Glomerular endothelial cell (primary cell): ENCODE data around the gene MMP14. TPM values are rescaled to one million over a fixed set of nuclear protein-coding genes. Genes with fewer than 3 reads are reported as not detected.
"Not testable (repeated sequence)": the region's sequence is repeated elsewhere in the genome, so short reads cannot be mapped to it uniquely, and the experiment has no call there.

Source experiments
- DNase-seq: peaks from one replicate; pipeline ENCODE4 v3.0.0-alpha.2; 2011; ENCODE audit warnings: low read depth, low spot score; ENCODE audit errors: extremely low read depth
- total RNA-seq: library from RNA; depleted of rRNA; stranded (reverse); fragments of >200 nt; gene quantifications from 2 replicates; pipeline ENCODE4 v1.2.3, GENCODE V29; 2015

MMP14 gene
- total RNA-seq, 1 donor from 2014 or later = 630 TPM

GRCh38 chr14:22841311-22841710, 4.9 kb downstream of the MMP14 start:
- DNase-seq = no peak

DNA sequence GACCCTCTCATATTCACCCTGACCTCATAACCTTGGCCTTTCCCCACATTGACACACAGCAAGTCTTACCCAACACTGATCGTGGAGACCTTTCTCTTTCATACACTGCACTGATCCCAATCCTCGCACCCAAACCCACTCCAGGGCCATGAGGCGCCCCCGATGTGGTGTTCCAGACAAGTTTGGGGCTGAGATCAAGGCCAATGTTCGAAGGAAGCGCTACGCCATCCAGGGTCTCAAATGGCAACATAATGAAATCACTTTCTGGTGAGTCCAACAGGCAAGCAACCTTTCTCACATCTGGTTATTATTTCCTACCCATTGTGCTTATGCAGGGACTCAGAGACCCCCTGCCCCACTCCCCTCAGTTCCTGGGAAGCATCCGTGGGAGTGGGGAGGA, 5.4 kb downstream of the MMP14 start:
- no peak for DNase-seq

DNA sequence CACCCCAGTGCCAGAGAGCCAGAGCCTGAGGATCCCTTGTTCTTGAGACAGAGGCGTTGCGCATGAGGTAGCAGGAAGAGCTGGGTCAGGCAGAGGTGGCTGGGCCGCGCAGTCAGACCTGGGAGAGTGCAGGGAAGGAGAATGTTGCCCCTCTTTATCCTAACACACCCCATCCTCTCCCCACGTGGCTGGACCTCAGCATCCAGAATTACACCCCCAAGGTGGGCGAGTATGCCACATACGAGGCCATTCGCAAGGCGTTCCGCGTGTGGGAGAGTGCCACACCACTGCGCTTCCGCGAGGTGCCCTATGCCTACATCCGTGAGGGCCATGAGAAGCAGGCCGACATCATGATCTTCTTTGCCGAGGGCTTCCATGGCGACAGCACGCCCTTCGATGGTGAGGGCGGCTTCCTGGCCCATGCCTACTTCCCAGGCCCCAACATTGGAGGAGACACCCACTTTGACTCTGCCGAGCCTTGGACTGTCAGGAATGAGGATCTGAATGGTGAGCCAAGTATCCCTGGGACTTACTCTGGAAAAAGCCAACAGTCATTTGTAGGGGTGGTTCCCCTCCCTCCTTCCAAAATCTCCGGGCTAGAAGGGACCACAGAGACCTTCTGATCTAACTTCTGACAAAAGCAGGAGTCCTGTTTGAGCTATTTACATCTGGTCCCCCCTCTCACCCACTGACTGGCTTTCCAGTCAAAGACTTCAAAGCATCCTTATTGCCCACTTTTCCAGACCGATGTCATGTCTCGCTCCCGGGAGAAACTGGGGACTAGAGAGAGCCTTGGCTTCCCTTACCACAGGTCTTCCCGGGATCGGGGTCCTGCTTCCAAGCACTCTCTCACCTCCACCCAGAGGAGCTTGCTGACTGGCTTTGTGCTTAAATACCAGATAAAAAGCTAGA, 6.1 kb downstream of the MMP14 start:
- no peak for DNase-seq

DNA sequence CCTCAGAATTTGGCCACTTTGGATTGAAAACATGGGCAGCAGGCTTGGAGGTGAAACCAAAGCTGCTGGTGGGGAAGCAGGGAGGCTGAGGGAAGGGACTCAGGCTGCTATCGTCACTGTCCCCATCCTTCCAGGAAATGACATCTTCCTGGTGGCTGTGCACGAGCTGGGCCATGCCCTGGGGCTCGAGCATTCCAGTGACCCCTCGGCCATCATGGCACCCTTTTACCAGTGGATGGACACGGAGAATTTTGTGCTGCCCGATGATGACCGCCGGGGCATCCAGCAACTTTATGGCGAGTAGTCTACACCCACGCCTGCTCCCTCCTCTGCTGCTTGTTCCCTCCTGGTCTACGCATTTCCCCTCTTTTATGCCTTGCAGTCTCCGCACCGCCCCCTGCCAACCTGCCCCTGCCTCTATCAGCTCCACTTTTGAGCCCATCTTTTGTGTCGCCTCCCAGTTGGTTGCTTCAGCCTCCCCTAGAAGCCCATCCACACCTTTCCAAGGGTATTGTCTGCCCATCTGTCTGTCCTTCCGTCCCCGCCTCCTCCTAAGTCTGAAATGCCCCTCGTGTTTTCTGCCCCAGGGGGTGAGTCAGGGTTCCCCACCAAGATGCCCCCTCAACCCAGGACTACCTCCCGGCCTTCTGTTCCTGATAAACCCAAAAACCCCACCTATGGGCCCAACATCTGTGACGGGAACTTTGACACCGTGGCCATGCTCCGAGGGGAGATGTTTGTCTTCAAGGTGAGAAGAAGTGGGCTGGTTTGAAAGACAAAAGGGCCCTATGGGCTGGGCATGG, 6.9 kb downstream of the MMP14 start:
- DNase-seq = no peak

GRCh38 chr14:22844221-22845102, 8.1 kb downstream of the MMP14 start:
- DNase-seq = no peak

GRCh38 chr14:22845103-22845394, 8.7 kb downstream of the MMP14 start:
- no peak for DNase-seq

DNA sequence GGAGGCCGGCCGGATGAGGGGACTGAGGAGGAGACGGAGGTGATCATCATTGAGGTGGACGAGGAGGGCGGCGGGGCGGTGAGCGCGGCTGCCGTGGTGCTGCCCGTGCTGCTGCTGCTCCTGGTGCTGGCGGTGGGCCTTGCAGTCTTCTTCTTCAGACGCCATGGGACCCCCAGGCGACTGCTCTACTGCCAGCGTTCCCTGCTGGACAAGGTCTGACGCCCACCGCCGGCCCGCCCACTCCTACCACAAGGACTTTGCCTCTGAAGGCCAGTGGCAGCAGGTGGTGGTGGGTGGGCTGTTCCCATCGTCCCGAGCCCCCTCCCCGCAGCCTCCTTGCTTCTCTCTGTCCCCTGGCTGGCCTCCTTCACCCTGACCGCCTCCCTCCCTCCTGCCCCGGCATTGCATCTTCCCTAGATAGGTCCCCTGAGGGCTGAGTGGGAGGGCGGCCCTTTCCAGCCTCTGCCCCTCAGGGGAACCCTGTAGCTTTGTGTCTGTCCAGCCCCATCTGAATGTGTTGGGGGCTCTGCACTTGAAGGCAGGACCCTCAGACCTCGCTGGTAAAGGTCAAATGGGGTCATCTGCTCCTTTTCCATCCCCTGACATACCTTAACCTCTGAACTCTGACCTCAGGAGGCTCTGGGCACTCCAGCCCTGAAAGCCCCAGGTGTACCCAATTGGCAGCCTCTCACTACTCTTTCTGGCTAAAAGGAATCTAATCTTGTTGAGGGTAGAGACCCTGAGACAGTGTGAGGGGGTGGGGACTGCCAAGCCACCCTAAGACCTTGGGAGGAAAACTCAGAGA, 9.6 kb downstream of the MMP14 start:
- DNase-seq = no peak

GRCh38 chr14:22846811-22847307, 10.5 kb downstream of the MMP14 start:
- DNase-seq = no peak

DNA sequence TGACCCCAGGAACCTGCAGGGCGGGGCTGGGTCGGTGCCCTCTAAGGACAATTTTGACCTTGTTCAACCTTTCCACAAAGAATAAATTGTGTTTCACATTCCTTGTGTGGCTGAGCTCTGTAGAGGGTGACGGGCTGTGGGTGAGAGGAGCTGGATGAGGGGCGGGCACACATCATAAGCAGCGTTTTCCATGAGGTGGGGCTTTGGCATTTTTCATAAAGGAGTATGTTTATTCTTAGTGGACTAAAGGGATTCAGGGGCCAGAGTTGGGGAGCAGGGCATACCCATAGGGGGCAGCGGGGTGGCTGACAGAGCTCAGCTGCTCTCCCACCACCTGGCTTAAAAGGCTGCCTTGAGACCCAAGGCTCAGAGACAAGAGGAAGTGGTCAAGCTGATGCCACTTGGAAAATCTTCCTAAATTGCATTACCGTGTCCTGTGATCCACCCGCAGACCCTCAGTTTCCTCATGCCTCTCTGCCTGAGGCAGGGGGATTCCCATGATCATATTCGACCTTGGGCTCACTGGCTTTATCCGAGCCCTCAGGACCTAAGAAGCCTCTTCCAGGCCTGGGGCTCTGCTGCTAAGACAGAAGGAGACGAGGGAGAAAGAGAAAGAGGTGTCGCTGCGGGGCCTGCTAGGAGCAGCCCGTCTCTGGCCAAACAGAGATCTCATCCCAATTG, 11.4 kb downstream of the MMP14 start:
- DNase-seq = no peak

GRCh38 chr14:22848351-22849164, 12.2 kb downstream of the MMP14 start:
- no peak for DNase-seq

DNA sequence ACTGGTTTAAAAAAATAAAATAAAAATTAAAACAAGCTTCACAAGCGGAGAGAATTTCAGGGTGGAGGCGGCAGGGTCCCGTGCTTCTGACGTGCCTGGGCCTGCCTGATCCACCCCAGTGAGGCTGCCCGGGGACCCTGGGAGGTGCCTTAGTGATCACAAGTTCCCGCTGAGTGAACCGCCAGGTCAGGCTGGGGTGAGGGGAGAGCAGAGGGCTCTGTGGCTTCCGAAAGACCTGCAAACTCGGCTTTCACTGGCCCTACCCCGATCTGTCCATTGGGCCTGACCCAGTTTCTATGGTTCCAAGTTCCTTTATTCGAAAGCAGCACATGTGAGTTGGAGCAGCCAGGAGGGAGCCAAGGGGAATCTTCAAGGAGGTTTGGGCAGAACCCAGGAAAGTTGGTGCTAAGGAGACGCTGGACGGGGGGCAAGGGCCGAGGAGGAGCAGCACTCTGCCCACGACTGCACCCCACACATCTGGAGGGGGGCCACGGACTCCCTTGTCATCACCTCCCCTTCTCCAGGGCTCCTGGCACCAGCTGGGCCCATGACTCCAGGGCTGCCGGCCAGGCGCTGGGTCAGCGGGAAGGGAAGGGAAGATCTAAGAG, 12.9 kb downstream of the MMP14 start:
- no peak for DNase-seq

DNA sequence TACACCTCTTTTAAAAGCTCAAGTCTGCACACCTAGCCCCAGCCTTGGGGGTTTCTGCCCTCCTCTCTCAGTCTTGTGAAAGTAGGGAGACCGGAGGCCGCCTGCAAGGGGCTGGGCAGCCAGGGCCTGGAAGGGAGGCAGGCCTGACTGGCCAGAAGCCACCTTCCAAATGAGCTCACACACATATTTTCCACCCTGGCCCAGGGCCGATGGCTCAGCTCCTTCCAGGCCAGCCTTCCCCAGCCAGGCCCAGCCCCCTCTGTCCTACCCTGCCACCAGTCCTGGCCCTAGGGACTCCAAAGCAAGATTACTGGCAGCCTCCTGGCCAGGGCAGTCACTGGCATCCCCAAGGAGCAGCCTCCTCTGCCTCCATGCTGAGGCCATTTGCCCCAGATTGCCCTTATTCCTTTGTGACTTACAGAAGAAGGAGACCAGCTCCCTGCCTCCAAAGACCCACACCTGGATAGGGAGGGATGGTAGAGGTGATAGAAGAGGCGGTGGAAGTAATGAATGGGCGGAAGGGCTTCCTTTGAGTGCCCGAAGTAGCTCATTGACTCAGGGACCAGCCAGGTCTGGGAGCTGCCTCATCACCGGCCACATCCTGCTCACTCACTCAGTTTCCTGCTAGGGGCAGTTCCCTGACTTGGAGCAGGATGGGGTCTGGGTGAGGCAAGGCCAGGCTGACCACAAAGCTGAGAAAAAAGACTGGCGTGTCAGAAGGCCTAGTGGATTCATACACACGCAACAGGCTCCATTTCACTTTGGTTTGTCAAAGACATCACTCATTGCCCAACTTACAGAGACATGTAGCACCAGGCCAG, 14.8 kb downstream of the MMP14 start:
- DNase-seq = no peak

- DNase-seq = not testable (repeated sequence)
Measured at GRCh38 chr14:22852178-22852577, 15.8 kb downstream of the MMP14 start.

- DNase-seq = no peak
Measured at GRCh38 chr14:22852599-22852939, 16.2 kb downstream of the MMP14 start.

GRCh38 chr14:22852940-22853767, 16.8 kb downstream of the MMP14 start:
- DNase-seq = no peak

GRCh38 chr14:22854296-22854695, 17.9 kb downstream of the MMP14 start:
- not testable (repeated sequence) for DNase-seq
